ENCODE measurements around the gene EMB.
"Not testable (repeated sequence)": the region's sequence is repeated elsewhere in the genome, so short reads cannot be mapped to it uniquely, and the experiment has no call there.

Gene EMB

DNA sequence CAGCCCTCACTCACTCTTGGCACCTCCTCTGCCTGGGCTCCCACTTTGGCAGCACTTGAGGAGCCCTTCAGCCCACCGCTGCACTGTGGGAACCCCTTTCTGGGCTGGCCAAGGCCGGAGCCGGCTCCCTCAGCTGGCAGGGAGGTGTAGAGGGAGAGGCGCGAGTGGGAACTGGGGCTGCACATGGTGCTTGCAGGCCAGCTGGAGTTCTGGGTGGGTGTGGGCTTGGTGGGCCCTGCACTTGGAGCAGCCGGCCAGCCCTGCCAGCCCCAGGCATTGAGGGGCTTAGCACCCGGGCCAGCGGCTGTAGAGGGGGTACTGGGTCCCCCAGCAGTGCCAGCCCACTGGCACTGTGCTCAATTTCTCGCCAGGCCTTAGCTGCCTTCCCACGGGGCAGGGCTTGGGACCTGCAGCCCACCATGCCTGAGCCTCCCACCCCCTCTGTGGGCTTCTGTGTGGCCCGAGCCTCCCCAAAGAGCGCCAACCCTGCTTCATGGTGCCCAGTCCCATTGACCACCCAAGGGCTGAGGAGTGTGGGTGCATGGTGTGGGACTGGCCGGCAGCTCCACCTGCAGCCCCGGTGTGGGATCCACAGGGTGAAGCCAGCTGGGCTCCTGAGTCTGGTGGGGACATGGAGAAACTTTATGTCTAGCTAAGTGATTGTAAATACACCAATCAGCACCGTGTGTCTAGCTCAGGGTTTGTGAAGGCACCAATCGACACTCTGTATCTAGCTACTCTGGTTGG is 71.6 kb downstream of the EMB start:
- not testable (repeated sequence) for H3K27me3 ChIP-seq (ENCODE audit: control insufficient read depth, insufficient read depth, low read length); H3K4me1 ChIP-seq (ENCODE audit: control insufficient read depth, insufficient read depth, low read length); H3K36me3 ChIP-seq (ENCODE audit: control insufficient read depth, insufficient read depth, low read length); H3K27ac ChIP-seq (ENCODE audit: low read depth, low read length); H3K4me3 ChIP-seq (ENCODE audit: low read depth, low read length); H3K9ac ChIP-seq (ENCODE audit: low read depth, low read length)
- peaks cover 54% of the 10 kb centered on the region for H3K9me3 ChIP-seq (ENCODE audit: control insufficient read depth, insufficient read depth, low read length)

DNA sequence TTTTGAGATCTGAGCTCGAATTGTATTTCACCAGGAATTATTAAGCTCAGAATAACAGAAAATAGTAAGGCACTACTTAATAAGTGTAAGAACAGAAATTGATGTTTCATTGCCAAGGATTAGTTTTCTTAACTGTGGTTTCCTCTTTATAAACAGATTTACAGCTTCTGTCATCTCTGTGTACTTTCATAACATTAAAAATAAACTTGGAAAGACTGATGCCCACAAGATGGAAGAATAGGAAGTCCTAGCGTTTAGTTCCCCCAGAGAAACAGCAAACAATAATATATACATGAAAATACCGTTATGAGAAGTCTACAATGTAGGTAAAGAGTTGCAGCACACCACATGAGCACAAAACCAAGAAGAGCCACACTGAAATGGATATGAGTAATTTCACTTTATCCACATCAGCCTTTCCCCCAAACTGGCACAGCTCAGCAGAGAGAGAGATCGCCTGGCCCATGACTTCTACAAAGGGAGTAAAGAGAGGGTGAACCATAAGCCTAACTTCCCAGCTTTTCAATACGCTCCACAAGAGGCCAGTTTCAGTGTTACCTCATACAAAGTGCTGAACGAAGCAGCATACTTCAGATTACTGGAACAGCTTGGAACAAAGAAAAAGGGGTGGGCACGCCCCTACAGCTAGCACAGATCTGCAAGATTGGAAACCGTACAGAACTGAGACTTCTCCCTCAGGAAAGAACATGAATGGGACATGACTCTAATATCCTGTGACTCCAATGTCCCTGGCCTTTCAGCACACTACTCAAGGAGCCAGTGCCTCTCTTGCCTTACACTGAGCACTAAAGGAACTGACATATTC is 75.4 kb downstream of the EMB start:
- Histone ChIP-seq H3K4me3 (ENCODE audit: low read depth, low read length) (no peak overlapping the region), H3K9ac (ENCODE audit: low read depth, low read length) (no peak overlapping the region), H3K4me1 (ENCODE audit: control insufficient read depth, insufficient read depth, low read length) (no peaks in the 10 kb centered on the region), H3K9me3 (ENCODE audit: control insufficient read depth, insufficient read depth, low read length) (peaks cover 70% of the 10 kb centered on the region), H3K27ac (ENCODE audit: low read depth, low read length) (no peak overlapping the region), H3K36me3 (ENCODE audit: control insufficient read depth, insufficient read depth, low read length) (no peaks in the 10 kb centered on the region), H3K27me3 (ENCODE audit: control insufficient read depth, insufficient read depth, low read length) (no peaks in the 10 kb centered on the region)

DNA sequence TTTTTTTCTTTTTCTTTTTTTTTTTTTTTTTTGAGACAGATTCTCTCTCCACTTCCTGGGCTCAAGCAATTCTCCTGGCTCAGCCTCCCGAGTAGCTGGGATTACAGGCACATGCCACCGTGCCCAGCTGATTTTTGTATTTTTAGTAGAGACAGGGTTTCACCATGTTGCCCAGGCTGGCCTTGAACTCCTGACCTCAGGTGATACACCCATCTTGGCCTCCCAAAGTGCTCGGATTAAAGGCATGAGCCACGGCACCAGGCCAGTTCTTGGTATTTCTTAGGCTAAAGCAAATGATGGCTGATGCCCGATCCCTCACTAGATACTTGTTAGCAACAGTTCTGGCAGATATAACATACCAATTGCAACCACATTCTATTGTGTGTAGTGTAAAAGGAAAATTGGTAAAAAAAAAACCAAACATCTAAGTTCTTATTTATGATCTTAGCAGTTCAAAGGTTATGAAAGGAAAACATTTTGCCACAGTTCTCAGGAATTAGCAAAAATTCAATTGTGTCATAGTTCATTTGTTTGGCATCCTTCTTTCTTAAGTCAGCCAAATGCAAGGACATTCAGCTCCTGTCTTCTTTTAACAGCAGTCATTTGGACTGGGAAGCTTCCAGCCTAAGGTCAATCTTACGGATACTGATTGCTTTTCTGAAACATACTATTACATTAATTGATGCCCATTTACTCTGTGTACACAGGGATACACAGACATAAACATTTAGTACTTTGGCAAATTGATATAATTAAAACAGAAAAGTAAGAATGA is 76.4 kb downstream of the EMB start:
- peaks cover 75% of the 10 kb centered on the region for H3K9me3 ChIP-seq (ENCODE audit: control insufficient read depth, insufficient read depth, low read length)
- H3K36me3 ChIP-seq (ENCODE audit: control insufficient read depth, insufficient read depth, low read length); H3K9ac ChIP-seq (ENCODE audit: low read depth, low read length); H3K27me3 ChIP-seq (ENCODE audit: control insufficient read depth, insufficient read depth, low read length); H3K27ac ChIP-seq (ENCODE audit: low read depth, low read length); H3K4me3 ChIP-seq (ENCODE audit: low read depth, low read length); H3K4me1 ChIP-seq (ENCODE audit: control insufficient read depth, insufficient read depth, low read length): not testable (repeated sequence)

DNA sequence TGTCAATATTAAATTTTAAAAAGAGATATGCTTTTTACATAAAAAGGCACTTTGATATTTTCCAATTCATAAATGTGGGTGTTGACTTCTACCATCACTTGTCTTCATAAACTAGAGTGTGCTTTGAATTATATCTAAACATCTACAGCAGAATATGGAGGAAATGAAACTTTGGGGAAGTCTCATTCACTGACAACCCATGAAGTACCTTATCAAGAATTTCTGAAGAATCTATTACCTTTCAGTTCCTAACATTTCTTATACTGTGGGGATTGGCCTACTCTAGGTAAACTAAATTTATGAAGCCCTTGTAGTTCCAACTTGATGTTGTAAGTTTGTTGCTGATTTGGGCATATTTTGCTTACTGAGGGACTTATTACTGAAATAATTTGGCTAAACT is 81.9 kb downstream of the EMB start:
- Histone ChIP-seq H3K9me3 (ENCODE audit: control insufficient read depth, insufficient read depth, low read length) (peaks cover 87% of the 10 kb centered on the region), H3K36me3 (ENCODE audit: control insufficient read depth, insufficient read depth, low read length) (no peaks in the 10 kb centered on the region), H3K4me1 (ENCODE audit: control insufficient read depth, insufficient read depth, low read length) (no peaks in the 10 kb centered on the region), H3K9ac (ENCODE audit: low read depth, low read length) (no peak overlapping the region), H3K4me3 (ENCODE audit: low read depth, low read length) (no peak overlapping the region), H3K27ac (ENCODE audit: low read depth, low read length) (no peak overlapping the region), H3K27me3 (ENCODE audit: control insufficient read depth, insufficient read depth, low read length) (no peaks in the 10 kb centered on the region)

DNA sequence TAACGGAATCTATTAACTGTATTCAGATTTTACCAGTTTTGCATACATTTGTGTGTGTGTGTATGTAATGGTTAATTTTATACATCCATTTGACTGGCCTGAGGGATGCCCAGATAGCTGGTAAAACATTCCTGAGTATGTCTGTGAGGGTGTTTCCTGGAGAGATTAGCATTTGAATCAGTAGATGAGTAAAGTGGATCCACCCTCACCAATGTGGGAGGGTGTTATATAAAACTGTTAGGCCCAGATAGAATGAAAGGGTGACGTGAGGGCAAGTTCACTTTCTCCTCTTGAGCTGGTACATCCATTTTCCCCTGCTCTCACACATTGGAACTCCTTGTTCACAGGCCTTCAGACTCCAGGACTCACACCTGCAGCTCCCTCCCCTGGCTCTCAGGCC is 88.7 kb downstream of the EMB start:
- H3K4me3 ChIP-seq (ENCODE audit: low read depth, low read length) = no peak overlapping the region
- H3K36me3 ChIP-seq (ENCODE audit: control insufficient read depth, insufficient read depth, low read length) = no peaks in the 10 kb centered on the region
- no peaks in the 10 kb centered on the region for H3K4me1 ChIP-seq (ENCODE audit: control insufficient read depth, insufficient read depth, low read length)
- no peak overlapping the region for H3K9ac ChIP-seq (ENCODE audit: low read depth, low read length)
- no peaks in the 10 kb centered on the region for H3K27me3 ChIP-seq (ENCODE audit: control insufficient read depth, insufficient read depth, low read length)
- peaks cover 68% of the 10 kb centered on the region for H3K9me3 ChIP-seq (ENCODE audit: control insufficient read depth, insufficient read depth, low read length)
- no peak overlapping the region for H3K27ac ChIP-seq (ENCODE audit: low read depth, low read length)

All from HUES48 (cell line).